ENCODE results near the gene EPHB2.

Gene EPHB2

GRCh38 chr1:22880174-22880601 is 169.5 kb downstream of the EPHB2 start:
- no peak for DNase-seq (ENCODE audit: low read depth in 2 of 2)

DNA sequence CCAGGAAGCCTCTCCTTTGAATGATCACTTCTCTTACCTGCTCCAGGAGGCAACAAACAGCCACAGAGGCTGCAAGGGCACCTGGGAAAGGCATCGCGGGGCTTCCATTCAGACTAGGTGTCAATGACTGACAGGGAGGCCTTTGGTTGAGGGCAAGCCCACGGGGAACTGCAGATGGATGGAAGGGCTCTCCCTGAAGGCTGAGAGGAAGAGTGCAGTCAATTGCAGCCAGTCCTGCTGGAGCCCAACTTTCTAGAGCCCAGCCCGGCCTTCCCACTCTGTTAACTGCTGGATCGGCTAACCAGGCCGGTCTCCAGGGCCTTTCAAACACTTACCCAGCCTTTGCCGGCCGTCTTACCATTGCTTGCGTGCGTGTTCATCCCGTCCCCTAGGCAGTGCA is 172.8 kb downstream of the EPHB2 start:
- DNase-seq (ENCODE audit: low read depth in 2 of 2), result no peak

- DNase-seq (ENCODE audit: low read depth in 2 of 2), result no peak
These were observed 174.3 kb downstream of the EPHB2 start for GRCh38 chr1:22884806-22885530.

DNA sequence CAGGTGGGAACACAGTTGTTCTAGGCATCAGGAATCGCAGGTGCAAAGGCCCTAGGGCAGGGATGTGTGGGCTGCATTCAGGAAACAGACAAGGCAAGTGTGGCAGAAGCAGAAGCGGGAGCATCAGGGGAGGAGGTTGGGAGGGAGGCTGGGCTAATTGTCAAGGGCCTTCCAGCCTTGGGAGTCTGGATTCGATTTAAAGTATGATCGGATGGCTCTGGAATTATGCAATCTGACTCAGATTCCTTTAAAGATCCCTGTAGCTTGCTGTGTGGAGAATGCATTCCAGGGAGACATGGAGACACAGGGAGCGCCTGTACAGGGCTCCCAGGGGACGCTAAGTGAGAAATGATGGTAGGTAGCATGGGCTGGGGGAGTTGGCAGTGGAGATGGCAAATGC is 175.6 kb downstream of the EPHB2 start:
- no peak for DNase-seq (ENCODE audit: low read depth in 2 of 2)

DNA sequence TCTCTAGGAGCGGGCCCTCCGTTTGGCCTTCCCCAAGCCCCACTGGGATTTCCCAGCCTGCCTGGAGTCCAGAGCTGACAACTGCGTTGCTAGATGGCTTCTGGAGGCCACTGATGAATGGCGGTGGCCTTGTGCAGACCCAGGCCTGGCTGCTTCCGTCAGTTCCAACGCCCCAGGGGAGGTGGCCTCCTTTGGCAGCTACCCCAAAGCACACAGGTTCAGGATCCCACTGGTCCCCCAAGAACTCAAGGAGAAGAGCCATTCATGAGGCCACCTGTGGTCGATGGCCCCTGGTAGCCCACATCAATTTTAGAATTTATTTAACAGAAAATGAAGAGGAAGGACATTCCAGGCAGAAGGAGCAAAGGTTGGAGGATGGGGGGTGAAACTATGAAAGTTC is 176.9 kb downstream of the EPHB2 start:
- DNase-seq (ENCODE audit: low read depth in 2 of 2), result no peak

DNA sequence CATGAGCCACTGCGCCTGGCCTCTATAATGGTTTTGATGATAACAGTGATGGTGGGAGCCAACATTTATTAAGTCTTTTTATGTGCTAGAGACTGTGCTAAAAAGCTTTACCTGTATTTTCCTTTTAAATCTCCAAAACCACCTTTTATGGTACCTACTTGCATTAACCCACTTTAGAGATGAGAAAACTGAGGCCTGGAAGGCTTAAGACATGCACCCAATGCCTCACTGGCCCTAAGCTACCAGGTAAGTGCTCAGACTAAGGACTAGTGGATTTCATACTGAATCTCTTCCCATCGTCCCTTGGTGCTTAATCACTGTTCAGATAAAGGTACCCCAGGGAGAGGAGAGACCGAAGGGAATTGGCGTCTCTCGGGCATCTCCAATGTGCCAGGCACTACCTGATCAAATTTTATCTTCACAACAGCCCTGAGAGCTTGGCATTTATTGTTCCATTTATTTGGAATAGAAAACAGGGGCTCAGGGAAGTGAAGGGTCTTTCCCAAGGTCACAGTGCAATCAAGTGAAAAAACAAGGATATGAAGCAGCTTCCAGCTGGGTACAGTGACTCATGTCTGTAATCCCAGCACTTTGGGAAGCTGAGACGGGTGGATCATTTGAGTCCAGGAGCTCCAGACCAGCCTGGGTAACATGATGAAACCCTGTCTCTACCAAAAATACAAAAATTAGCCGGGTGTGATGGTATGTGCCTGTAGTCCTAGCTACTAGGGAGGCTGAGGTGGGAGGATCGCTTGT is 177.9 kb downstream of the EPHB2 start:
- DNase-seq (ENCODE audit: low read depth in 2 of 2), result no peak

- no peak for DNase-seq (ENCODE audit: low read depth in 2 of 2)
These were observed 178.7 kb downstream of the EPHB2 start for GRCh38 chr1:22889213-22889827.

DNA sequence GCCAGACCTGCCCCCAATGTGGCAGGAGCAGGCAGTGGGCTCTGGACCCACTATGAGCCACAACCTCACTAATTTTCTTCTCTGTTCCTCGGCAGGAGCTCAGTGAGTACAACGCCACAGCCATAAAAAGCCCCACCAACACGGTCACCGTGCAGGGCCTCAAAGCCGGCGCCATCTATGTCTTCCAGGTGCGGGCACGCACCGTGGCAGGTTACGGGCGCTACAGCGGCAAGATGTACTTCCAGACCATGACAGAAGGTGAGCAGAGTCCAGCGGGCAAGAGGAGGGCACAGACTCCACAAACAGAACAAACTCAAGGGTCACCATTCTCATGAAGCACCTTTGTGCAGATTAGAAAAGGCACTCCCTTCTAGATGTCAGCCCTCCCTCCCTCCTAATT is 182.2 kb downstream of the EPHB2 start:
- DNase-seq (ENCODE audit: low read depth in 2 of 2), result no peak

DNA sequence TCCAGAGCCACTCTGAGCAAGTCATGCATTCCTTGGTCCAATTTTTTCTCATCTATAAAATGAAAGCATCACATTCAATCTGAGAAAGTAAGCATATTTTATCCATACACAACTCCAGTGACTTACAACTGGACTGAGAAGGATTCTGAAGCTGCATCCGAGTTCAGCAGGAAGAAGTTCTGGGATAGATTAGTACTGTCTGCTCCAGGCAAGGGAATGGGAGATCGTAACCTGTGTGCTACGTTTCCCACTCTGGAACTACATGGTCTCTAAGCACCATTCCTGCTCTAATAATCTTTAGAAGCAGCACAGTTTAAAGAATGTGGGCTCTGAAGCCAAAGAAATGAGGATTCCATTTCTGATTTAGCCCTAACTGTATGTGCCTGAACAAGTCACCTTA is 182.7 kb downstream of the EPHB2 start:
- no peak for DNase-seq (ENCODE audit: low read depth in 2 of 2)

- no peak for DNase-seq (ENCODE audit: low read depth in 2 of 2)
These were observed 184.7 kb downstream of the EPHB2 start for GRCh38 chr1:22895357-22895756.

DNA sequence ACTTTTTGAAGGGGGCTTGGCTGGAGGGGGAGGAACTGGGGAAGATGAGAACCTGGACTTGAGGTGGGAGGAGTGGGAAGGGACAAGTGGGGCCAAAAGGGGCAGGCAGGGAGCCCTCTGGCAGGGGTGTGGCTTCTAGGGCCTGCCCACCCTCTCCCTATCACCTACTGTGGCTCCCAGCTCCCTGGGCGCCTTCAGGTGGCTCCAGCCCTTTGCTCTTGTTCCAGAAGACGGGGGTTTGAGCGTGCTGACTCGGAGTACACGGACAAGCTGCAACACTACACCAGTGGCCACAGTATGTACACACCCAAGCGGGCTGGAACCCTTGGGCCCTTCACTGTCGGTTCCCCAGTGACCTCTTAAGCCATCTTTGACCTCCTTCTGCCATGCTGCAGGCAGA is 185.5 kb downstream of the EPHB2 start:
- no peak for DNase-seq (ENCODE audit: low read depth in 2 of 2)

DNA sequence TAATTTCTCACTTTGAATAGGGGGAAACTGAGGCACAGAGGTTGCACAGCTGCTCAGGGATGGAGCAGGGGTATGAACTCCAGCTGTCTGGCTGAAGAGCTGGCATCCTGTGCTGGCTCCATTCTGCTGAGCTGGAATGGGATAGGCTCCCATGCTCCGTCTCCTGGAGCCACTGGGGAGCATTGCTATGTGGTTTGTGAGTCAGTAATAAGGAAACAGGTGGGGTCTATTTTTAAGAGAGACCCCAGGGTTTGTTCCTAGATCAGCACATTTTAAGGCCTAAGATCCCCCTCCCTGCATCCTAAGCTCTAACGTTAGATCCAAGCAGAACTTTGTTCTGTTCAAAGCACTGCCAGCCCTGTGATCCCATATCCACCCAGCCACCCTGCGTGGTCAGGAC is 189.8 kb downstream of the EPHB2 start:
- no peak for DNase-seq (ENCODE audit: low read depth in 2 of 2)

- no peak for DNase-seq (ENCODE audit: low read depth in 2 of 2)
These were observed 192.5 kb downstream of the EPHB2 start for GRCh38 chr1:22903113-22903512.

GRCh38 chr1:22906968-22907367 is 196.3 kb downstream of the EPHB2 start:
- no peak for DNase-seq (ENCODE audit: low read depth in 2 of 2)

DNA sequence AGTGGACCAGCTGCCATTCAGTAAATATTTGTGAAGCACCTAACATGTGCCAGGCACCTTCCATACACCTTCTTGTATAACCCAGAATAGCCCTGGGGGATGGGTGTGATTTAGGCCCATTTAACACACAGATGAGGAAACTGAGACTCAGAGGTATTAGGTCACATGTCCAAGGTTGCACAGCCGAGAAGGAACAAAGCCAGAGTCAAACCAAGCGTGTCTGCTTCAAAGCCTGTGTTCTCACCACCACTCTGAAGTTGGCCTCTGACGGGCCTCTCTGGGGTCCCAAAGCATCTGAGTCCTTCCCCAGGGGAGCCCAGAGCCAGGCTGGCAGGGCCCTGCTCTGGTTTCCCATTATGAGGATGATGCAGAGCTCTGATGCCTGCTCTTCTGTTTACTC is 196.9 kb downstream of the EPHB2 start:
- no peak for DNase-seq (ENCODE audit: low read depth in 2 of 2)

GRCh38 chr1:22908880-22909426 is 198.3 kb downstream of the EPHB2 start:
- no peak for DNase-seq (ENCODE audit: low read depth in 2 of 2)

DNA sequence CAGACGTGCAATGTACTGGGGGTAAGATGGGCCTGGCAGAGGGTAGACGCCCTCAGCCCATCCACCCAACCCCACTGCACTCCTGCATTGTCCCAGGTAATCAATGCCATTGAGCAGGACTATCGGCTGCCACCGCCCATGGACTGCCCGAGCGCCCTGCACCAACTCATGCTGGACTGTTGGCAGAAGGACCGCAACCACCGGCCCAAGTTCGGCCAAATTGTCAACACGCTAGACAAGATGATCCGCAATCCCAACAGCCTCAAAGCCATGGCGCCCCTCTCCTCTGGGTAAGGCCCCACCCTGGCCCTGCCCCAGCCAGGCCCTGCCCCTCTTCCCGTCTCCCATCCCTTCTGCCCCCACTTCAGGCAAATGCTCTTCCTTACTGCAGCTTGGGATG is 199.6 kb downstream of the EPHB2 start:
- DNase-seq (ENCODE audit: low read depth in 2 of 2), result no peak

GRCh38 chr1:22910986-22911651 is 200.5 kb downstream of the EPHB2 start:
- DNase-seq (ENCODE audit: low read depth in 2 of 2), result no peak

- DNase-seq (ENCODE audit: low read depth in 2 of 2), result no peak
These were observed 201.7 kb downstream of the EPHB2 start for GRCh38 chr1:22912311-22912710.

- no peak for DNase-seq (ENCODE audit: low read depth in 2 of 2)
These were observed 202.9 kb downstream of the EPHB2 start for GRCh38 chr1:22913421-22914141.

- DNase-seq (ENCODE audit: low read depth in 2 of 2), result no peak
These were observed 203.5 kb downstream of the EPHB2 start for GRCh38 chr1:22914156-22914555.
